ENCODE measurements around the gene ASIC2.

DNA sequence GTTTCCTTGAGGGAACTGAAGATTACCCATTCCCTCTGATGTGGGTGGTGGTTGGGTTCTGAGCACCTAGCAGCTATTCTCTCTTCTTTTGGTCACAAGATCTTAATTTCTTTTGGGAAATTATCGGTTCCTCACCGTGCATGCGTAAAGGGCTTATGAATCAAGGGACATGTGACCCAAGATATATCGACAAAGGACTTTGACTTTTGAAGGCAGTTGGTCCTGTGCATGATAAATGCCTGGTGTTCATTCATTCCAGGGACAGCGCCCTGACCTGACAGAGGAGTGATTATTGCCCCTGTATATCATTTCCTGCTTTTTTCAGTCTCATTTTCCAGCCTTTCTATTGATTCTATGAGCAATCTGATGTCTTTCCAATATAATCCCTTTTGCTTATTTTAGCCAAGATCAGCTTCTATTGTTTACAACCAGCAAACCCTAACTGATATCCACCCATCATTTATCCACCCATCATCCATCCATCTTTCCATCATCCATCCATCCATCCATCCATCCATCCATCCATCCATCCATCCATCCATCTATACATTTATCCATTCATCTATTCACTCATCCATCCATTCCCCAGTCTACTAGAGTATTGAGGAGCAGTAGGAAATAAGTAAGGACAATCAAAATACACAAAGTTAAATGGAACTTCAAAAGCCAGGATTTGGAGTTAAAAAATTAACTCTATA lies 25.1 kb downstream of the ASIC2 start:
- TF ChIP-seq, protein P1, sequence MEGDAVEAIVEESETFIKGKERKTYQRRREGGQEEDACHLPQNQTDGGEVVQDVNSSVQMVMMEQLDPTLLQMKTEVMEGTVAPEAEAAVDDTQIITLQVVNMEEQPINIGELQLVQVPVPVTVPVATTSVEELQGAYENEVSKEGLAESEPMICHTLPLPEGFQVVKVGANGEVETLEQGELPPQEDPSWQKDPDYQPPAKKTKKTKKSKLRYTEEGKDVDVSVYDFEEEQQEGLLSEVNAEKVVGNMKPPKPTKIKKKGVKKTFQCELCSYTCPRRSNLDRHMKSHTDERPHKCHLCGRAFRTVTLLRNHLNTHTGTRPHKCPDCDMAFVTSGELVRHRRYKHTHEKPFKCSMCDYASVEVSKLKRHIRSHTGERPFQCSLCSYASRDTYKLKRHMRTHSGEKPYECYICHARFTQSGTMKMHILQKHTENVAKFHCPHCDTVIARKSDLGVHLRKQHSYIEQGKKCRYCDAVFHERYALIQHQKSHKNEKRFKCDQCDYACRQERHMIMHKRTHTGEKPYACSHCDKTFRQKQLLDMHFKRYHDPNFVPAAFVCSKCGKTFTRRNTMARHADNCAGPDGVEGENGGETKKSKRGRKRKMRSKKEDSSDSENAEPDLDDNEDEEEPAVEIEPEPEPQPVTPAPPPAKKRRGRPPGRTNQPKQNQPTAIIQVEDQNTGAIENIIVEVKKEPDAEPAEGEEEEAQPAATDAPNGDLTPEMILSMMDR (tag by site-specific recombination; IDR thresholded peaks at IDR 0.05), result no peak
- TF ChIP-seq ZNF138 (tag by site-specific recombination; IDR thresholded peaks at IDR 0.05; ENCODE audit: borderline replicate concordance) (no peak), ZNF274 (IDR thresholded peaks at IDR 0.05; ENCODE audit: low read length) (no peak), ZNF274 (tag by site-specific recombination; IDR thresholded peaks at IDR 0.05; ENCODE audit: borderline replicate concordance) (no peak), ZNF791 (tag by site-specific recombination; IDR thresholded peaks at IDR 0.05) (no peak), ZNF792 (tag by site-specific recombination; IDR thresholded peaks at IDR 0.05) (no peak), ZNF223 (tag by site-specific recombination; IDR thresholded peaks at IDR 0.05) (no peak), ZNF585B (tag by site-specific recombination; IDR thresholded peaks at IDR 0.05) (no peak), ZNF202 (tag by site-specific recombination; IDR thresholded peaks at IDR 0.05; ENCODE audit: borderline replicate concordance) (no peak), ZNF433 (tag by site-specific recombination; IDR thresholded peaks at IDR 0.05; ENCODE audit: low read depth) (no peak), ZFP37 (tag by site-specific recombination; IDR thresholded peaks at IDR 0.05) (no peak)
- TF ChIP-seq, protein P2, sequence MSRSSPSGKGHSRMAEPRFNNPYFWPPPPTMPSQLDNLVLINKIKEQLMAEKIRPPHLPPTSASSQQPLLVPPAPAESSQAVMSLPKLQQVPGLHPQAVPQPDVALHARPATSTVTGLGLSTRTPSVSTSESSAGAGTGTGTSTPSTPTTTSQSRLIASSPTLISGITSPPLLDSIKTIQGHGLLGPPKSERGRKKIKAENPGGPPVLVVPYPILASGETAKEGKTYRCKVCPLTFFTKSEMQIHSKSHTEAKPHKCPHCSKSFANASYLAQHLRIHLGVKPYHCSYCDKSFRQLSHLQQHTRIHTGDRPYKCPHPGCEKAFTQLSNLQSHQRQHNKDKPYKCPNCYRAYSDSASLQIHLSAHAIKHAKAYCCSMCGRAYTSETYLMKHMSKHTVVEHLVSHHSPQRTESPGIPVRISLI (tag by site-specific recombination; IDR thresholded peaks at IDR 0.05), result no peak
- TF ChIP-seq, protein P3, sequence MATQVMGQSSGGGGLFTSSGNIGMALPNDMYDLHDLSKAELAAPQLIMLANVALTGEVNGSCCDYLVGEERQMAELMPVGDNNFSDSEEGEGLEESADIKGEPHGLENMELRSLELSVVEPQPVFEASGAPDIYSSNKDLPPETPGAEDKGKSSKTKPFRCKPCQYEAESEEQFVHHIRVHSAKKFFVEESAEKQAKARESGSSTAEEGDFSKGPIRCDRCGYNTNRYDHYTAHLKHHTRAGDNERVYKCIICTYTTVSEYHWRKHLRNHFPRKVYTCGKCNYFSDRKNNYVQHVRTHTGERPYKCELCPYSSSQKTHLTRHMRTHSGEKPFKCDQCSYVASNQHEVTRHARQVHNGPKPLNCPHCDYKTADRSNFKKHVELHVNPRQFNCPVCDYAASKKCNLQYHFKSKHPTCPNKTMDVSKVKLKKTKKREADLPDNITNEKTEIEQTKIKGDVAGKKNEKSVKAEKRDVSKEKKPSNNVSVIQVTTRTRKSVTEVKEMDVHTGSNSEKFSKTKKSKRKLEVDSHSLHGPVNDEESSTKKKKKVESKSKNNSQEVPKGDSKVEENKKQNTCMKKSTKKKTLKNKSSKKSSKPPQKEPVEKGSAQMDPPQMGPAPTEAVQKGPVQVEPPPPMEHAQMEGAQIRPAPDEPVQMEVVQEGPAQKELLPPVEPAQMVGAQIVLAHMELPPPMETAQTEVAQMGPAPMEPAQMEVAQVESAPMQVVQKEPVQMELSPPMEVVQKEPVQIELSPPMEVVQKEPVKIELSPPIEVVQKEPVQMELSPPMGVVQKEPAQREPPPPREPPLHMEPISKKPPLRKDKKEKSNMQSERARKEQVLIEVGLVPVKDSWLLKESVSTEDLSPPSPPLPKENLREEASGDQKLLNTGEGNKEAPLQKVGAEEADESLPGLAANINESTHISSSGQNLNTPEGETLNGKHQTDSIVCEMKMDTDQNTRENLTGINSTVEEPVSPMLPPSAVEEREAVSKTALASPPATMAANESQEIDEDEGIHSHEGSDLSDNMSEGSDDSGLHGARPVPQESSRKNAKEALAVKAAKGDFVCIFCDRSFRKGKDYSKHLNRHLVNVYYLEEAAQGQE (tag by site-specific recombination; IDR thresholded peaks at IDR 0.05), result no peak
- TF ChIP-seq, protein P4, sequence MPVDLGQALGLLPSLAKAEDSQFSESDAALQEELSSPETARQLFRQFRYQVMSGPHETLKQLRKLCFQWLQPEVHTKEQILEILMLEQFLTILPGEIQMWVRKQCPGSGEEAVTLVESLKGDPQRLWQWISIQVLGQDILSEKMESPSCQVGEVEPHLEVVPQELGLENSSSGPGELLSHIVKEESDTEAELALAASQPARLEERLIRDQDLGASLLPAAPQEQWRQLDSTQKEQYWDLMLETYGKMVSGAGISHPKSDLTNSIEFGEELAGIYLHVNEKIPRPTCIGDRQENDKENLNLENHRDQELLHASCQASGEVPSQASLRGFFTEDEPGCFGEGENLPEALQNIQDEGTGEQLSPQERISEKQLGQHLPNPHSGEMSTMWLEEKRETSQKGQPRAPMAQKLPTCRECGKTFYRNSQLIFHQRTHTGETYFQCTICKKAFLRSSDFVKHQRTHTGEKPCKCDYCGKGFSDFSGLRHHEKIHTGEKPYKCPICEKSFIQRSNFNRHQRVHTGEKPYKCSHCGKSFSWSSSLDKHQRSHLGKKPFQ (tag by site-specific recombination; IDR thresholded peaks at IDR 0.05), result no peak
